HG03280 (cell line): Measurements from ENCODE around the gene CPA5.

Source experiments
- ATAC-seq: cut with Tn5 transposase; IDR thresholded peaks from one replicate; pipeline ENCODE4 v1.9.1; 2021; ENCODE audit warnings: mild to moderate bottlenecking, moderate library complexity; ENCODE audit not compliant: unreplicated experiment

Gene CPA5

DNA sequence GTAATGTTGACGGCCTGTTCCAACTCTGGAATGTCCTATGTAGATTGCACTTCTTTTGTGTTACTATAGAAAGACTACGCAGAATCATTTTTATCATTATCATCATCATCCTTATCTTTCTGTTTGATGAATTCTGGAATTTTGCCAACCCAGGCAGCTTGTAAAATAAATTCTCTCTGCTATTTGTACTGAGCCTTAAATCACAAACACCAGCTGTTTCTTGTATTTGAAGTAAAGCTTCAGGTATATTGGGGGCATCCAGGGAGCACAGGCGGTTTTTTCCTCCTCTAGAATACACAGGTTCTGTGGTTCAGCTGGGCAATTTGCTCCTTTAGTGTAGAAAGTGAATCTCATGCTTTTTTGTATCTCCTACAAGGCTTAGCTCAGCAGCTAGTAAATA, 14.9 kb upstream of the CPA5 start:
- ATAC-seq, result no peak

DNA sequence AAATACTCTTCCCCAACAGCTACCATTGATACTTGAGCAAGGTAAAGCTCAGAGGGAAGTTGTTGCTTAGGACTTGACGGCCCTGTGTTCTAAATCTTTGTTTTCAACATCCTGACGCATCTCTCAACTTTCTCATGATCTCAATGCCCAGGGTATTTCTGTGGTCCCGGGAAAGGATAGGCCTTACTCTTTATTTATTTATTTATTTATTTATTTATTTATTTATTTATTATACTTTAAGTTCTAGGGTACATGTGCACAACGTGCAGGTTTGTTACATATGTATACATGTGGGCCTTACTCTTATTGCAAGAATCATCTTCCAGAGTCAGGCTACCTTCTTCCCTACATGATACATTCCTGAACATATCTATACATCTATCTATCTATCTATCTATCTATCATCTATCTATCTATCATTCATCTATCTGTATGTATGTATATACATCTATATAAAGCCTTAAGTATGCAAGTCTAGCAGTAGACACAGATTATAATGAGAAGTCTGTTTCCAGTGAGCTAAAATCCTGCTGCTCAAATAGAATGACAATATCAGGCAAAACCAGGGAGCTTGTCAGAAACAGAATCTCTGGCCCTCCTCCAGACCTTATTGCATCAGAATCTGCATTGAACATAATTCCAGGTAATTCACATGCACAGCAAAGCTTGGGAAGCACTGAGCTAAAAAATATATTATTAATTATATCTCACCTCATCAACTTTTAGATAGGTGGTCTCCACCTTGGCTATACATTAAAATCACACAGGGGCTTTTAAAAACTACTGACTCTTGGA, 12.2 kb upstream of the CPA5 start:
- no peak for ATAC-seq

DNA sequence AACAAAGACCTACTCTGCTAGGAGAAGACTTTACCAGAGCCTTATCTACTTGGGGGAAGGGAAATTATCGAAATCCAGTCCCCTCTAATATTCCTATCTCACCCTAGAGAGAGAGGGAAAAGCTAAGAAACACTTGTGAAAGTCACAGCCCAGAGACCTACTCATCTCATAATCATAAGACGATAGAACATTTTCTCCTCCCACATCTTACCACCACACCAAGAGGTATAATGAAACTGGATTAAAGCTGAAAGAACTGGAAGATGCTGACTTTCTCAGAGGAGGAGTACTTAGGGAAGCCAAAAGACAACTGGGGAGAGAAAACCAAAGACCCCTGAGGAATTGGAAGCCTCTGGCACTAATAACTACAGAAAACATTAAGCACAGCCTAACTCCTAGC, 10.8 kb upstream of the CPA5 start:
- ATAC-seq, result no peak

DNA sequence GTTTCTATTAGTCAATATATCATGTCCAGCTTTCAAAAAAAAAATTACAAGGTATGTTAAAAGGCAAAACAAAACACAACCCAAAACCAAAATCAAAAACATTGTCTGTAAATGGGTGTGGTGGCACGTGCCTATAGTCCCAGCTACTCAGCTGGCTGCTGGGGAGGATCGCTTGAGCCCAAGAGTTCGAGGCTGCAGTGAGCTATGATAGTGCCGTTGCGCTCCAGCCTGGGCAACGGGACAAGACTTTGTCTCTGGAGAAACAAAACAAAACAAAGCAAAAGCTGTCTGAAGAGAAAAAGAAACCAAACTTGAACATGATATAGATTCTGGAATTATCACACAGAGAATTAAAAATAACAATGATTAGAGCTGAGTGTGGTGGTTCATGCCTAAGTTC, 10.3 kb upstream of the CPA5 start:
- no peak for ATAC-seq

DNA sequence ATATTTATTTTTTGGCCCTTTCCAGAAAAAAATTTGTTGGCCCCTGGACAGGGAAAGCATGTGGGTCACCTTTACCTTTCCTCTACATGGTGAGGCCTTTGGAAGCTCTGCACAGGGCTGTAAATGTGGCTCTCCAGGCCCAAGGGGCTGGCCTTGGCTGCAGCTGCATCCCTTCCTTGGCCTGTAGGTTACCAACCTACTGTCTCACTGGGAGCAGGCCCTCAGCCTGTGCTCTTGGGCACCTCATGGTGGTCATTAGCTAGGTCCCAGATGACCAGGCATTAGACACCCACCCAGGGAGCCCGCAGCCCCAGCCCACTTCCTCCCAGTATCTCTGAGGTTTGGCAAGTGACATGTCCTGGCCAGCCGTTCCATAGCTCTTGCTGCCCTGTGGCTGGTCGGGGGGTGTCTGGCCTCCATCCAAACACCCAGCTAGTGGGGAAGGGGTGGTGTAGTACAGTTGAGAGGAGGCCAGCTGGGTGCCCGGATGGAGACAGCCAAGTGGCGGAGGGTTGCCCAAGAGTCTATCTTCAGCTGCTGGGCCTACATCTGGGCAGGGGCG, 7.1 kb upstream of the CPA5 start:
- no peak for ATAC-seq

DNA sequence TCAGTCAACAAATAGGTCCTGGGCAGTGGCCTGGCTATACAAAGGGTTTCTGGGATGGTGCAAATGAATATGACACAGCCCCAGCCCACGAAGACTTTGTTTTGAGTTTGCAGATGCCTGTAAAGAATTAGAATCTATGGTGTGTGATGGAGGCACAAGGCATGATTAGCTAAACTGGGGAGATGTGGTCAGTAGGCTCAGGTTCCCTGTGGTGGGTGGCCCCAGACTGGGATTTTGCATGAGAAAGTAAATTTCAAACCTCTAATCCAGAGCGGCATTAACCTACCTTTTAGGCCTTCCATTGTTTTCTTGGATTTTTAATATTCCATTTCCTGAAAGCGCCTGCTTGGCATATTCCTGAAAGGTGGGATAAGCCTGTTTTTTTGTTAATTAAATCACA, 6.4 kb upstream of the CPA5 start:
- ATAC-seq, result no peak

DNA sequence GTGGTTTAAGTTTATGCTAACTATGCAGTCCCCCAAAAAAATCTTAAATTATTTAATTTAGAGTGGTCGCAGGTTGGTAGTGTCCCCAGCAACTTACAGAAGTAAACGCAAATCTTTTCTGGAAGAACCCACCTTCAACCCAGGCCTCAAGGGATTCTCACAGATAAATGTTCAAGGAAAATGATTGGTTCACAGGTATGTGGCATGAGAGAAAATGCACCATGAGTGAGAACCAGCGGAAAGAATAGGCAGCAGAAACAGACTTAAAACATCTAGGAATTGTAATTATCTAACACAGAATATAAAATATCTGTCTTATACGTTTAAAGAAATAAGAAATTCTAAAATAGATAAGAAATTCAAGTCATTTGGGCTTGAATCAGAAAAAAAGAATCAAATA, 2.7 kb upstream of the CPA5 start:
- ATAC-seq, result no peak

DNA sequence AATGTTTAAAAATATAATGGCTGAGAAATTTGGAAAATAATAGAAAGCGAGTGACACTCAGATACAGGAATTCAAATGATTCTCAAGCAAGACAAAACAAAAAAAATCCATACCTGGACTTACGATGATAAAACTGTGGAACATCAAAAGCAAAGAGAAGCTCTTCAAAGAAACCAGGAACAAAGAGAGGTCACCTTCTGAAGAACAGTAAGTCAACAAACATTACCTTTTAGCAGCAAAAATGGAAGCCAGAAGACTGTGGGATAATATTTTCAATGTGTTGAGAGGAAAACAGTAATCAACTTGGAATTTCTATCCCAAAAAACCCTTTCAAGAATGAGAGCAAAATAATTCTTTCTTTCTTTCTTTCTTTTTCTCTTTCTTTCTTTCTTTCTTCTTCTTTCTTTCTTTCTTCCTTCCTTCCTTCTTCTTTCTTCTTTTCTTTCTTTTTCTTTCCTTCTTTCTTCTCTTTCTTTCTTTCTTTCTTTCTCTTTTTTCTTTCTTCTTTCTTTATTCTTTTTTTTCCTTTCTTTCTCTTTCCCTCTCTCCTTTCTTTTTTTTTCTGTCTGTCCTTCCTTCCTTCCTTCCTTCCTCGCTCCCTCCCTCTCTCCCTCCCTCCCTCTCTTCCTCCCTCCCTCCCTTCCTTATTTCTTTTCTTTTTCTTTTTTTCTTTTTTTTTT, 1.8 kb upstream of the CPA5 start:
- ATAC-seq, result no peak

DNA sequence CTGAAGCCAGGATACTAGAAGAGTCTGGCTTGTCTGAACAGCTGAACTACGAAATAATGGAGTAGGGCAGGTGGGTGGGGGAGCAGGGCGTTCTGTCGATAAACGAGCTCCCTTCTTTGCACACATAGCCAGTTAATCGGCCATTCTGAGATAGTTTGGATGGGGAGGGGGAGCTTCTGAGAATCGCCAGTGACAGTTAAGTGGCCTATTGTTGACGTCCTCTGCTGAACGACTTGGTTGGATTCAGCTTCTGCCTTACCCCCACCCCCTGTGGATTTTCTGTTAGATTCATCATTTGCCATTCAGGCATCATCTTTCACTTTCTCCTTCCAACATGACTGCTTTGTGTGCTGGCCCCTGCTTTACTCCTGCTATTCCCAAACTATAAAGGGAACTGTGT, 520 bp downstream of the CPA5 start:
- no peak for ATAC-seq

DNA sequence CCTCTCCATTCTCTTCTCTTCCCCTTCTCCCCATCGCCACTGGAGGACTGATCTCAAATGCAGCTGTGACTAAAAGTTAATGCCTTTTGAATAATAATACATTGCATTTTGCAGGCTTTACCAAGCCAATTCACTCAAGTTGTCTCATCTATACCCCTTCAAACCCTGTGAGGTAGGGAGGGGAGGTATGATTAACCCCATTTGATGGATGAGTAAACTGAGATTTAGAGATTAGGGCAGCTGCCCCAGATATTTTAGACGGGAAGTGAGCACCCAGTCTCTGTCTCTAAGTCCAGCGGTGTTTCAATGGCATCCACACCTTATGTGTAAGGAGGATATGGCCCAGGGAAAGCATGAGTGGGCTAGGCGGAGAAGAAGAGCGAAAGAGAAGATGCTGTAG, 1.1 kb downstream of the CPA5 start:
- ATAC-seq, result no peak

DNA sequence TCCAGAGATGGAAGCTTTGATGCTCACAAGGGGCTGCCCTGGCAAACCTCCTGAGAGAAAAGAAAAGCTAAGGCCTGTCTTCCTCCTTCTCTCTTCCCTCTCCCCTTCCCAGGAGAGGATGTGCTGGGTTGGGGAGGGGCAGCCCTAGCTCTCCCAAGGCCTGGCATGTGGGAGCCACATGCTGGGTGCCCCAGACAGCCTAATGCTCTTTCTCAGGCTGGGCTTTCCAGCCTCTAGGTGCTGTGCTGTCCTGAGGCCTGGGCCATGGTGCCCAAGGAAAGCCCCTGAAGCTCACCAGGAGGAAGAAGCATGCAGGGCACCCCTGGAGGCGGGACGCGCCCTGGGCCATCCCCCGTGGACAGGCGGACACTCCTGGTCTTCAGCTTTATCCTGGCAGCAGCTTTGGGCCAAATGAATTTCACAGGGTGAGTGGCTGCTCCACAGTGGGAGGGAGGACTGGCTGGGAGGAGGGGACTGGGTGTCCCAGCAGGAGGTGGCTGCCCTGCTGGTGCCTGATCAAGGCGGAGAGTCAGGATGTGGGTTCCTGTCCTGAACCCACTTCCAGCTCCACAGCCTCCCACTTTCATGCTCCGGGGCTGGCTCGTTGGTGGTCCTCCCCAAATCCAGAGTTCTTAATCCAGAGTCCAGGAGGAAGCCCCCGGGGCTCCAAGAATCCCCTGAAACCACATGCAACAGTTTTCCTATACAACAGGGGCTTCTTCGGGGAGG, 1.7 kb downstream of the CPA5 start:
- ATAC-seq, result no peak

DNA sequence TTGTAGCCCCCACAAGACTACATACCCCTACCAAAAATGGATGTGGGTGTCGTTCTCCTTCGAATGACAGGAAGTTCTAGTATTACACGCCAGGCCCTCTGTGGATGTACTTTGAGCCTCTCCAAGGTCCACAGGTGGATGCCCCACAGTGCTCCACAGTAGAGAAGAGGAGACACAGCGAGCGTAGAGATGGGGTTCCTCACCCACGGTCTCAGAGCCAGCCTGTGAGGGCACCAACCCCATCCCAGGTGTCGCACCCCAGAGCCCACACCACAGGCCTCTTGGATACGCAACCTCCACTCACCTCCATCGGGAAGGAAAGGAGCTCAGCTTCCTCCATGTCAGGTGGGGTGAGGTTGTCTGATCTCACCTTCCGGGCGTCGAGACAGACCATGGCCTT, 2.3 kb downstream of the CPA5 start:
- no peak for ATAC-seq

DNA sequence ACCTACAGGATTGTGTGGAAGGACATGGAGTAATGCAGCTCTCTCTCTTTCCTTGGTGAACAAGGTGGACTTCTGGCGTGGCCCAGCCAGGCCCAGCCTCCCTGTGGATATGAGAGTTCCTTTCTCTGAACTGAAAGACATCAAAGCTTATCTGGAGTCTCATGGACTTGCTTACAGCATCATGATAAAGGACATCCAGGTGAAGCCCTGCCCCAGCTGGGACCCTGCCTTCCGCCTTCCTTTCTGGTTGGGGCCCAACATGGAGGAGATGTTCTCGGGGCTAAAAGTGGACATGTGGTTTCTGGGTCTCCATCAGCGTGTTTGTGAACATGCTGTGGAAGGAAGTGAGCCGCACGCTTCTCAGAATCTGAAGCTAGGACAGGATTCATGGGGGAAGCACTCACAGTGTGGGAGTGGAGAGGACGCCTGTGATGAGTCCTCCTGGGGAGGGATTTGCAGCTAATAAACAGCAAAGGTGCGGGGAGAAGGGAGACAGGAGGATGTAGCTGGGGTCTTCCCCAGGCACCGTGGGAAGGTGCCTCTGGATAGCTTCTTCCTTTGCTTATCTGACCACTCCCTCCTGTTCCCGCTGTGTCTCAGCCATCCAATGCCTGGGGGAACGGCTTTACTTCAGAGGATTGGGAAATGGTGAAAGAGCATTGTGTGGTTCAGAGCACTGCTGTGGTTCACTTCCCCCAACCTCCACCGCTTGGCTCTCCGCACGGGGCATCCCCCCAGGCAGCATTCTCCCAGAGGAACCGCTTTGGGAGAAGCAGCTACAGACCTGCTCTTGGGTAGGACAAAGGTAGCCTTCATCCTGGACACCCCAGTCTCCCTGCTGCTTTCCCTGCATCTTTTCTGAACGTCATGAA, 5.5 kb downstream of the CPA5 start:
- ATAC-seq, result no peak

DNA sequence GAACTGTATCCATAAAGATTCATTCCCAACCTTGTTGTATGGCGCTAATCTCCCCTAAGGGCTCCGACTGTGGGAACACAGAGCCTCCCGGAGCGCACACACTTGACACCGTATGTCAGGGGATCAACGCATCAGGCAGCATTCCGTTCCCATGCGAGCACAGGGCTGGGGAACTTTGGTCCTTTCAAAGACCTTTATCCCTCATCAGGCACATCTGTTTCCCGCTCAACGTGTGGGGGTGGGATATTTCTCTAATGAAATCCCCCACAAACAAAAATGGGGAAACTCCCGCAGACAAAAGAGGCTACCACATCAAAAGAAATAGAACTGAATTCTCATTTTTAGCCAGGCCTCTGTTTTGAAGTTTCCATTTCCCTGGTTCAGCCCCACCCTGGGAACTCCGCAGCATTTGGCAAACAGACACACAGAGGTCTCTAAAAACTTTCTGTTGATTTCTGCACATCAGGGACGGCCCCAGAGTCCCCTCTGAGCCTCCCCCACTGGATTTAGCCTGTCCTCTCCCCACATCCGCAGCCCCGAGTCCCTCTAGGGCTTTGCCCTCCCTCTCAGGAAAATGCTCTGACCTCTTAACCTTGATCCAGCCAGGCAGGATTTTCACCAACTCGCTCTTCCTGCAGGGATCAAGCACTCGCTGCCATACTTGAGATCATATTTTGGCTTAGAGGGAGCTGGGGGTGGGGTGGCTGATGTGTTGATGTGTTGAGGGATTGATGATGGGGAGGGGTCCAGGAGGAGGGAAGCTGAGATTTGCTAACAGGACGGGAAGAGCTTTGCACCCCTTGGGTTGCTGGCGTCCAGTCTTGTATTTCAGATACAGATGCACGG, 6.6 kb downstream of the CPA5 start:
- no peak for ATAC-seq

DNA sequence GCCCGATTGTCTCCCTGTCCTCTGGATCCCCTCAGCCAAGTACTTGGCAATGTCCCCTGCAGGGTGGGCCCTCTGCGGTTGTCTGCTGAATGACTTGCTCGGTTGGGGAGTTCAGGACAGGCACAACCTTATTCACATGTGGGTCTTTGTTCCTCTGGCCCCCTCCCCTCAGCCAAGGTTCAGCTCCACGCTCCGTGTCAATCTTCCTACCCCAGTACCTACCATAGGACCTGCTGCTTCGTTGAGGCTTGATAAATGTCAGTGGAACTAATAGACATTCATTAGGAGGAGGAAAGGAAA, 7.1 kb downstream of the CPA5 start:
- ATAC-seq, result no peak

DNA sequence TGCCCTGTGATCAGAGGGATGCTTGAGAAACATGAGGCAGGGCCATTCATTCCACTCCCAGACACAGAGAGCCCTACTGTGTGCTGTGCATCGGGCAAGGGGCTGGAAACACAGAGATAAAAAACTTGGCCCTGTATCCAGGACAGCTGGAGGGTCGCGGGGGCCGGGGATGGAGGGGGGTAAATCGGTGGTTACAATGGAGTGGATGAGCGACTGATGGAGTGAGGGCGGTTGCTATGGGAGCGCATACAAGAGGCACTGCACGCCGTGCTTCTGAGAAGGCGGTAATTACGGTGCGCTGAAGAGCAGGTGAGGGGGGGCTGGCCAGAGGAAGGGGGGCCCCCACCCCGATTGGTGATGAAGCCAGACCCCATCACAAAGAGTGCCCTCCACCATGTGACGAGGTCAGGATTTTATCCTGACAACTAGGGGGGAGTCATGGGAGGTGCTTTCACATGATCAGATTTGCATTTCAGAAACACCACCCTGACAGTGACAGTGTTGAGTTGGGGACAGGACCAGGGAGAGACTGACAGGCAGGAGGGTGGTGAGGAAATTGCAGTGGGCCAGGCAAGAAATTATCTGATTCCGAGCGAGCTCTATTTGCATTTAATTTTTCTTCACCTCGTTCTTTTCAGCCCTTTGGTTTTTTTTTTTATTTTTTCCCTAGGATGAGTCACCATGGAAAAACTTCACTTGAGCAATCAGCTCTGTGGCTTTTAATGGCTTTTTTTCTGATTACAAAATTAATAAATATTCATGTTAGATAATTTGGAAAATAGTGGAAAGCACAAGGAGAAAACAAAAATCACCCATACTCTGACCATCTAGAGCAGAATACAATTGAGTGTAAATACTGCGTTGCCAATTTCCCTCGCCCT, 7.8 kb downstream of the CPA5 start:
- ATAC-seq, result no peak

DNA sequence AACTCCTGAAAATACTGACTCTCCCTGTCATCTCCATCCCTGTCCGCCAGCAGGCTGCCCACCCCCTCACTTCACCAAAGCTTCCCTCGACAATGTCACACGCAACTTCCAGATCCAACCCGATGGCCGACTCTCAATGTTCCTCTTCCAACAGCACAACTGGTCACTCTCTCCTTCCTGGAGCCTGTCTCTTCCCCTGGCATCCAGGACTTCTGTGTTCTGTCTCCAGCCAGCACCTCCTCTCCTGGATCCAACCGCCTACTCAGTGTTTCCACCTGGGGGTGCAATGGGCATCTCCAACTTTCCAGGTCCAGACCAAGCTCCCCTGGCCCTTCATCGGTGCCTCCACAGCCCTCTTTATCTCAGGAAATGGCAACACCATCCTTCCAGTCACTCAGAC, 8.6 kb downstream of the CPA5 start:
- ATAC-seq, result no peak

DNA sequence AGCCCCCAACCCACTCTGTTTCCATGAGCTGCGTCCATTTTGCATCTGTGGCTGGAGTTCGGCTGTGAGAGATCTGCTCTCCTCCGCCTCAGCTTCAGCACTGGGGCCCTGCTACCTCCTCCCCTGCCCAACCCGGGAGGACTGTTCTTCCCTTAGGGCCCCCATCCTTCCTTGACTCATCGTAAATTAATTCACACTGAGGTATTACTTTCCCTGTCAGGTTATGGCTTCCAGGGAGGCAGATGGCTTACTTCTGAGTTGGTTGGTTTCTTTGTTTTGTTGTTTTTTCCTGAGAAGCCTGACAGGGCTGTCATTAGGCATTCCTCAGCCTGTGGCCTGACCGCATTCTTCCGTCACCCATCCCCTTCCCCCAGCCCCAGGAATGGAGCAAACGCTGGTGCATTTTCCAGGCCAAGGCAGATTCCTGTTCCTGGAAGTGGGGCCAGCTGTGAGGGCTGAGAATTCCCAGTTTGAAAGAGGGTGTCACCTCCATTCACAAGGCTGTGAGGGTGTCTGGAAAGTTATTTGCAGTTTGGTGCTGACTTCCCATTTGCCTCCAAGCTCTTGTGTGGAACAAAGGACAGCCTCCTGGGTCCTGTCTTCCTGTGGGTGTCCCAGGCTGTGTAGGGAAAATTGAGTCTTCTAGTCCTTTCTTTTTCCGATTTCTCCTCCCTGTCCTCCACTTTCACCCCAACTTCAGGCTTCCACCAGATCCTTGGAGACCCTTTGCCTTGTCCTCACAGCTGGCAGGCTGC, 11.7 kb downstream of the CPA5 start:
- no peak for ATAC-seq
